Activated naive CD4-positive, alpha-beta T cell treated with anti-CD3 and anti-CD28 coated beads, Interleukin-2, amount 50 U/mL, for 72 hours (primary cell): ENCODE measurements around the gene SYTL3. TPM values are rescaled to one million over a fixed set of nuclear protein-coding genes. Genes with fewer than 3 reads are reported as not detected.
A peak's percentile ranks its signal among the peaks of the same experiment; 100 is the strongest.
"Not testable (repeated sequence)": the region's sequence is repeated elsewhere in the genome, so short reads cannot be mapped to it uniquely, and the experiment has no call there.

Source experiments
- ATAC-seq, 2 donors: fragments of 150-1000 bp; cut with Tn5 transposase; 2 replicates each; pipeline ENCODE4 v1.10.0; 2021; ENCODE audit warnings: mild to moderate bottlenecking in 2 of 2, moderate library complexity in 2 of 2
- DNase-seq, 2 donors: peaks; one replicate each; pipeline ENCODE4 v3.0.0; 2021 to 2022; ENCODE audit warnings: low spot score in 2 of 2
- H3K27ac Mint-ChIP-seq, 2 donors: one replicate each; pipeline ENCODE4 v1.8.0; 2022; ENCODE audit warnings: mild to moderate bottlenecking in 2 of 2, mixed read lengths in 2 of 2
- H3K36me3 Mint-ChIP-seq, 2 donors: one replicate each; pipeline ENCODE4 v1.8.0; 2022; ENCODE audit warnings: mixed read lengths in 2 of 2
- H3K9me3 Mint-ChIP-seq, 2 donors: one replicate each; pipeline ENCODE4 v1.8.0; 2022; ENCODE audit warnings: mixed read lengths in 2 of 2
- total RNA-seq, 2 donors: library from RNA; stranded (reverse); gene quantifications; one replicate each; pipeline ENCODE4 v1.2.3, GENCODE V29; 2022

The SYTL3 gene
- total RNA-seq, 2 donors from 2014 or later = 122 to 143 TPM

DNA sequence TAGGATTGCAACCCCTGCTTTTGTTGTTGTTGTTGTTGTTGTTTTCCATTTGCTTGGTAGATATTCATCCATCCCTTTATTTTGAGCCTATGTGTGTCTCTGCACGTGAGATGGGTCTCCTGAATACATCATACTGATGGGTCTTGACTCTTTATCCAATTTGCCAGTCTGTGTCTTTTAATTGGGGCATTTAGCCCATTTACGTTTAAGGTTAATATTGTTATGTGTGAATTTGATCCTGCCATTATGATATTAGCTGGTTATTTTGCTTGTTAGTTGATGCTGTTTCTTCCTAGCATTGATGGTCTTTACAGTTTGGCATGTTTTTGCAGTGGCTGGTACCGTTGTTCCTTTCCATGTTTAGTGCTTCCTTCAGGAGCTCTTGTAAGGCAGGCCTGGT is 31.6 kb upstream of the SYTL3 start:
- H3K36me3 Mint-ChIP-seq = peaks cover 30 to 34% of the 10 kb centered on the region in 2 donors
- not testable (repeated sequence) for ATAC-seq, DNase-seq, H3K27ac Mint-ChIP-seq, H3K9me3 Mint-ChIP-seq

- Mint-ChIP-seq H3K27ac (peak overlapping the region; percentile 56 to 93), H3K36me3 (peaks cover 26% of the 10 kb centered on the region in 2 donors), H3K9me3 (no peaks in the 10 kb centered on the region)
Measured at GRCh38 chr6:158619922-158620801, 29.7 kb upstream of the SYTL3 start.

DNA sequence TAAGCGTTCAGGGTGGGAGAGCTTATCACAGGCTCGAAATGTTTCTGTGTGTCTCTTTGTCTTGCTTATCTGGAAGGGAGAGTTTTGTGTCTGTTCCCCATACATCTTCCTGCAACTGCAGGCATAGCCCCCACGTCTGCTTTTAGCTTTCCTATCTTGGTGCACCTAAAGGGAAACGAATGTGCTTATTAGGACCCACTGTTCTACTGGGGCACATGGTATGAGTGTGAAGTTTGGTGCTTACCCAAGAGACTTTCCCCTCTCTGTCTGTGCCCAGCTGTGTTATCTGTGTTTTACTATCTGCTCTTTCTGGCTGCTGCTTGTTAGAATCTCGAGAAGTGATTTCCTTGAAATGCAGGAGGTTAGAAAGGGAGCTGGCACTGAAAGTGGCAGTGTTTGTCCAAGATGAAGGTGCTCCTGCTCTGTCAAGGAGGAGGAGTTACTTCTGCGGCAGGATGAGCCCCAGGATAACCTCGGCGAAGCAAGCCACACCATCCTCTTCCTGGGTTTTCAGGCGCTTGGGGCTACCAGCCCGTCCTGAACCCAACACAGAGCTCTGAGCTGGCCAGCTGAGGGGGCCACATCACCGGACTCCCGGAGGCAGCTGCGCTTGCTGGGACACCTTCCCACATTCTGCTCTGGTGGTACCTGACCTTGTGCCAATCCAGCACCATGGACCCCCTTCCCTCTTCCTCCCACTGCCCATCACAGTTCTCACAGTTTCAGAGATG is 28.7 kb upstream of the SYTL3 start:
- Mint-ChIP-seq H3K27ac (no peak overlapping the region), H3K36me3 (peaks cover 23 to 24% of the 10 kb centered on the region in 2 donors), H3K9me3 (no peaks in the 10 kb centered on the region)
- ATAC-seq (no peak), DNase-seq (no peak)

More at GRCh38 chr6:158619922-158620801, 29.7 kb upstream of the SYTL3 start:
- ATAC-seq (no peak), DNase-seq (no peak)

DNA sequence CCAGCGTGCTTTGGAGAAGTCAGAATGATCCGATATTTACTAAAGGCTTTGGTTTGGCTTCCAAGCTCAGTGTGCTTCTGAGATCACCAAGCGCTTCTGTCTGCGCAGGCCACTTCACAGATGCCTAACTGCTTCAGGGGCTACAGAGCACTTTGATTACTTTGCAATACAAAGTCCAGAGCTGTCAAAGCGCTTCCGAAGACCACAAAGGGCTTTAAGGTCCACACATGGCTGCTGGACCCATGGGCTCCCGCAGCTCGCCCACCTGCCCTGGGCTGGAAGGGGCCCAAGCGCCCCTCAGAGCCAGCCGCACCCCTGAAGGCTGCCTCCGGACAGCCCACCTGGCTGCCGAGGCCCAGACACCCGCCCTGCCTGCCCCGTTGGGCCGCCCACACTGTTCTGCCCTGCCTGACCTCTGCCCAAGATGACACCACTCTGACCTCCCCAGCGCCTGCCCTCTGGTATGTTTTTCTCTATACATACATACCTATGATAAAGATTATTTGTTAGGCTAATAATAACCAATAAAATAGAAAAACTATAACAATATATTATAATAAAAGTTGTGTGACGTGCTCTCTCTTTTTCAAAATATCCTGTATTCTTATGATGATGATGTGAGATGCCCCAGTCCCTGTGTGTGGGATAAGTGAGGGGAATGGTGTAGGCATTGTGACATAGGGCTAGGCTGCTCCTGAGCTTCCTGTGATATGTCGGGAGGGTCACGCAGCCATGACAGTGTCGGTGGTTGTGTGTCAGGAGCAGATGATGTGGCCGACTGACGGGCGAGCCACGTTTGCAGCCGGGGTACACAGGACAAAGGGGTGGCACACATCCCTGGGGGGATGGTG is 27.9 kb upstream of the SYTL3 start:
- peaks cover 21 to 22% of the 10 kb centered on the region in 2 donors for H3K36me3 Mint-ChIP-seq
- peak overlapping the region; percentile 38 to 84 for H3K27ac Mint-ChIP-seq
- DNase-seq (no peak), ATAC-seq (peak; percentile 24 to 27)
- H3K9me3 Mint-ChIP-seq = no peaks in the 10 kb centered on the region

DNA sequence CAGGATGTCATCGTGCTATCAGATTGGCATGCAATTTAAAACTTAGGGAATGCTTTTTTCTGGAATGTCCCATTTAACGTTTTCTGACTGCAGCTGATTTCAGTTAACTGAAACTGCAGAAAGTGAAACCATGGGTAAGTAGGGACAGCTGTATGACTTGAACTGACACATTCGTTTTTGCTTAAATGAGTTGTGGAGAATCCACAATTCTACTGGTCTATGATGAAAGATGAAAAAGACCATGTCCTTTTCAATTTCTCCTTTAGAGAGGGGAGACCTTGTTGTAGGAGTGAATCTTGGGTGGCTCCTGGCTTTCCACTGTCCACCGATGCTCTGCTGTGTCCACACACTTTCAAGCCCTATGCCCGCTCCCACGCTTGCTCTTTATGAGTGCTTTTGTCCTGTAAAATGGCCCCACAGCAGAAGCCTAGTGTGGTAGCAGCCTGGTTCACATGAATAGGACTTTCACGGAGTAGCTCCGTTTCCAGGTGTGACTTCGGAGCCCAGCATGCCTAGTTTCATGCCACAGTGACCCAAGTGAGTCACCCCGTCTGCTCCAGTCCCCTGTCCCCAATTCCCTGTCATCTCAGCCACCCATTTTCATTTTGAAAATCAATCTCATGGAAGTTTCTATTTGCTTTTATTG is 27.2 kb upstream of the SYTL3 start:
- Mint-ChIP-seq H3K27ac (peak overlapping the region; percentile 38 to 84), H3K36me3 (peaks cover 13 to 14% of the 10 kb centered on the region in 2 donors), H3K9me3 (no peaks in the 10 kb centered on the region)
- peak; percentile 50 to 61 for ATAC-seq
- no peak for DNase-seq

- no peaks in the 10 kb centered on the region for H3K9me3 Mint-ChIP-seq
- peak overlapping the region in 1 of 2 donors; percentile 79 for H3K27ac Mint-ChIP-seq
- ATAC-seq (no peak), DNase-seq (no peak)
- H3K36me3 Mint-ChIP-seq = peaks cover 7 to 12% of the 10 kb centered on the region in 2 donors
Measured at GRCh38 chr6:158624684-158625682, 24.9 kb upstream of the SYTL3 start.

DNA sequence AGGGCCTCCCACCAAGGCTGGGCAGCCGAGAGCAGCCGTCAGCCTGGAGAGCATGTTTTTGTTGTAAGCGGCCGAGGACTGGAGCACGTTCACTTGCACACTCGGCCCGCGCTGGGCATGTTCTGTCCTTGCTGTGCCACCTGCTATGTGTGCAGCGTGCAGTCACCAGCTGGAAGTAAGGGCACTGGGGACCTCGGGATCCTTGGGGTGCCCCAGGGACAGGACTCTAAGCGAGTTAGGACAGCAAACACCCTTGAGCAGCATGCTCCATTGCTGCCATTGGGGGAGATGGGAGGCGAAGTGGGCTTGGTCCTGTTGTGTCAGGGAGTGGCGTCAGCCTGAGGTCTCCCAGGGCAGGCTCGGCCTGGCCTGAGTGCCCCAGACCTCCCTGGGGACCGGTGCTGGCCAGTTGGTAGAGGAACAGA is 24.0 kb upstream of the SYTL3 start:
- H3K36me3 Mint-ChIP-seq = peaks cover 7 to 8% of the 10 kb centered on the region in 2 donors
- no peak for ATAC-seq
- no peak for DNase-seq
- peak overlapping the region; percentile 8 to 57 for H3K27ac Mint-ChIP-seq
- H3K9me3 Mint-ChIP-seq = no peaks in the 10 kb centered on the region

- H3K36me3 Mint-ChIP-seq = peaks cover 8 to 12% of the 10 kb centered on the region in 2 donors
- ATAC-seq (no peak), DNase-seq (no peak)
- H3K27ac Mint-ChIP-seq = peak overlapping the region; percentile 57 to 84
- H3K9me3 Mint-ChIP-seq = no peaks in the 10 kb centered on the region
Measured at GRCh38 chr6:158626360-158627167, 23.3 kb upstream of the SYTL3 start.

GRCh38 chr6:158627168-158627939 is 22.5 kb upstream of the SYTL3 start:
- DNase-seq (no peak), ATAC-seq (no peak)
- Mint-ChIP-seq H3K27ac (peak overlapping the region; percentile 57 to 84), H3K36me3 (peaks cover 5 to 12% of the 10 kb centered on the region in 2 donors), H3K9me3 (no peaks in the 10 kb centered on the region)

GRCh38 chr6:158627940-158628211 is 22.0 kb upstream of the SYTL3 start:
- H3K9me3 Mint-ChIP-seq = no peaks in the 10 kb centered on the region
- H3K27ac Mint-ChIP-seq = peak overlapping the region; percentile 57 to 90
- DNase-seq (no peak), ATAC-seq (no peak)
- H3K36me3 Mint-ChIP-seq = peaks cover 4 to 12% of the 10 kb centered on the region in 2 donors

GRCh38 chr6:158628542-158628941 is 21.3 kb upstream of the SYTL3 start:
- ATAC-seq (no peak), DNase-seq (no peak)
- Mint-ChIP-seq H3K27ac (peak overlapping the region in 1 of 2 donors; percentile 57), H3K9me3 (no peaks in the 10 kb centered on the region), H3K36me3 (peaks cover 4 to 12% of the 10 kb centered on the region in 2 donors)

GRCh38 chr6:158629367-158630221 is 20.3 kb upstream of the SYTL3 start:
- no peaks in the 10 kb centered on the region for H3K9me3 Mint-ChIP-seq
- peak overlapping the region; percentile 71 to 90 for H3K27ac Mint-ChIP-seq
- ATAC-seq (peak; percentile 42 to 65), DNase-seq (no peak)
- H3K36me3 Mint-ChIP-seq = peaks cover 4 to 12% of the 10 kb centered on the region in 2 donors

DNA sequence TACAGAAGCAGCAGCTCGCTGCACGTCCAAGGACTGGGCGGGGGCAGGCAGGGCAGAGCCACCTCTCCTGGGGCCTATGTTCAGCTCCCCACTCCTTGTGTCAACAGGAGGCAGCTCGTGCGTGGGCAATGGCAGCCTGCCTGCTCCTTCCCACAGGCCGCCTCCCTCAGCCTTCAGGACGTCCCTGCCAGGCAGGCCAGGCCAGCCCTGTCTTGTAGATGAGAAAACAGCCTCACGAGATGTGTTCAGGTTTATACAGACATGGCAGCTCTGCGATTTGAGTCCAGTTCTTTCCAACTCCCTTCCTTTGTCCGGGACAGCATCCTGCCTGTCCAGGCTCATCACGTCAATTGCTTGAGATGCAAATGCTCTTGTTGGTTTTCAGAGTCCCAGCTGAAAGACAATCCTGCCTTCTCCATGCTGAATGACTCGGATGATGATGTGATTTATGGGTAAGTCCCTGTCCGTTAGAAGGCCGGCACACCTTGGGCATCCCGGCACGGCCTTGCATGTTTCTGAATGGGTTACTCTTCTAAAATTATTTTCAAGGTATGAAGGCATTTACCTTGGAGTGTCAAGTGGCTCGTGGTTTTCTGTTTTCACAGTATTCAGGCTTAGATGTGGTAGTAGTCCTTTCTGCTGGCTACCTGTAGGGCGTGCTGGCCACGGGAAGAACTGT is 18.8 kb upstream of the SYTL3 start:
- ATAC-seq = no peak
- Mint-ChIP-seq H3K9me3 (no peaks in the 10 kb centered on the region), H3K36me3 (peaks cover 0 to 8% of the 10 kb centered on the region in 2 donors)

More for the DNA sequence above, 18.8 kb upstream of the SYTL3 start:
- H3K27ac Mint-ChIP-seq = peak overlapping the region; percentile 16 to 73
- DNase-seq = no peak
